NT2/D1 (cell line): Measurements from ENCODE around the gene MIPEP.

ENCODE experiments used
- DNase-seq: peaks from one replicate; pipeline ENCODE4 v3.0.0-alpha.2; 2011; ENCODE audit warnings: low read depth, low spot score
- H3K27me3 ChIP-seq: 2 replicates; pipeline ENCODE4 v1.6.0; 2011; ENCODE audit warnings: mild to moderate bottlenecking; ENCODE audit not compliant: insufficient read length, insufficient read depth
- H3K36me3 ChIP-seq: 2 replicates; pipeline ENCODE4 v1.6.1; 2011; ENCODE audit warnings: mild to moderate bottlenecking, low read length, mixed read lengths; ENCODE audit not compliant: insufficient read depth, insufficient read length
- H3K4me1 ChIP-seq: 2 replicates; pipeline ENCODE4 v1.5.1; 2011; ENCODE audit not compliant: insufficient read depth, insufficient read length
- H3K4me3 ChIP-seq: 2 replicates; pipeline ENCODE4 v1.5.1; 2011; ENCODE audit warnings: low read depth; ENCODE audit not compliant: insufficient read length
- H3K9ac ChIP-seq: 2 replicates; pipeline ENCODE4 v1.6.0; 2011; ENCODE audit warnings: low read depth; ENCODE audit not compliant: insufficient read length
- H3K9me3 ChIP-seq: 2 replicates; pipeline ENCODE4 v1.5.1; 2011; ENCODE audit warnings: mild to moderate bottlenecking, low read length; ENCODE audit not compliant: insufficient read depth
- SUZ12 ChIP-seq: IDR thresholded peaks from 2 replicates; pipeline ENCODE4 v1.6.1; 2011; ENCODE audit not compliant: insufficient read length, insufficient read depth; ENCODE audit errors: extremely low read depth
- YY1 ChIP-seq: IDR thresholded peaks from 2 replicates; pipeline ENCODE4 v1.6.1; 2011; ENCODE audit not compliant: insufficient read length, insufficient read depth
- ZNF274 ChIP-seq: IDR thresholded peaks from 2 replicates; pipeline ENCODE4 v1.6.1; 2011; ENCODE audit warnings: mild to moderate bottlenecking, low read depth, low read length

The MIPEP gene

DNA sequence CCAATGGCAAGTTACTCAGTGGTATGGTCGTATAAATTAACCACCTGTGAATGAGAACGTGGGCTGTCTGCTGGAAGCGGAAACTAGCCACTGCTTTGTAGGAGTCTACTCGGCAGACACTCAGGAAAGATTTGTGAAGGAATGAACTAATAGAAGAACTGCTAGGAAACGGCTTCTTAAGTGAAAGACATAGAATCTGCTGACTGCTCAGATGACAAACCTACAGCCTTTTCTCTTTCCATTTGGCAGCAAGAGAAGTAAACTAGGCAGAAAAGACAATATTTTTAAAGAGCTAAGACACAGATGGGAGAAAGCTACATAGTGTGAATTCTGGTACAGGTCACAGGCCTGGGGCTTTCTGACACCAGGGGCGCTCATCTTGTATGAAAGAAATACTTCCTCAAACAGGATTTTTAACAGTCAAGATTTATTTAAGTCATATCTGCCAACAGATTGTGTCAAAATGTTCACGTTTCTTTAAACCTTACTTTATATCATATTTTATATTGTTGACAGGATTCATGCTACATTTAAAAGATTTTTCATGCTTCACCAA lies 78.4 kb downstream of the MIPEP start:
- no peak for DNase-seq
- Histone ChIP-seq H3K9ac (no peak overlapping the region), H3K4me3 (no peak overlapping the region), H3K27me3 (no peaks in the 10 kb centered on the region), H3K4me1 (no peaks in the 10 kb centered on the region), H3K9me3 (no peaks in the 10 kb centered on the region), H3K36me3 (no peaks in the 10 kb centered on the region)
- no peak for TF ChIP-seq YY1
- TF ChIP-seq SUZ12, result no peak

DNA sequence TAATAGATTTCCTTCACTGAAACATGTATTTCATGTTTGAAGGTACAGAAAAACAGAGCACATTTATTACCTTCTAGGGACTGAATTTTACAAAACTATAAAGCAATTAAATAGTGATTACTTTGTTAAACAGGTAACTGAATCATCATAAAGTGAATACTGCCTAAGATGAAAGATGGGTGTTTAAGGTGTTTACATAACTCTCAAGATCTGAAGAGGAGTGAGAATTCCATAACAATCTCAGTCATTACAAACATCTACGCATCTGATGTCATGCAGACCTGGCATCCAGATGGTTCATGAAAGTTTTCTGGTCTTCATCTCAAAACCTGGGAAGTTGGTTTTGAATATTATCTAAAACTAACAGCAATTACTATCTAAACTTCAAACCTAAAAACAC lies 80.4 kb downstream of the MIPEP start:
- Histone ChIP-seq H3K9ac (no peak overlapping the region), H3K4me3 (no peak overlapping the region), H3K4me1 (no peaks in the 10 kb centered on the region), H3K9me3 (no peaks in the 10 kb centered on the region), H3K36me3 (peaks cover 4% of the 10 kb centered on the region), H3K27me3 (no peaks in the 10 kb centered on the region)
- TF ChIP-seq YY1 (no peak), ZNF274 (no peak), SUZ12 (no peak)
- no peak for DNase-seq

DNA sequence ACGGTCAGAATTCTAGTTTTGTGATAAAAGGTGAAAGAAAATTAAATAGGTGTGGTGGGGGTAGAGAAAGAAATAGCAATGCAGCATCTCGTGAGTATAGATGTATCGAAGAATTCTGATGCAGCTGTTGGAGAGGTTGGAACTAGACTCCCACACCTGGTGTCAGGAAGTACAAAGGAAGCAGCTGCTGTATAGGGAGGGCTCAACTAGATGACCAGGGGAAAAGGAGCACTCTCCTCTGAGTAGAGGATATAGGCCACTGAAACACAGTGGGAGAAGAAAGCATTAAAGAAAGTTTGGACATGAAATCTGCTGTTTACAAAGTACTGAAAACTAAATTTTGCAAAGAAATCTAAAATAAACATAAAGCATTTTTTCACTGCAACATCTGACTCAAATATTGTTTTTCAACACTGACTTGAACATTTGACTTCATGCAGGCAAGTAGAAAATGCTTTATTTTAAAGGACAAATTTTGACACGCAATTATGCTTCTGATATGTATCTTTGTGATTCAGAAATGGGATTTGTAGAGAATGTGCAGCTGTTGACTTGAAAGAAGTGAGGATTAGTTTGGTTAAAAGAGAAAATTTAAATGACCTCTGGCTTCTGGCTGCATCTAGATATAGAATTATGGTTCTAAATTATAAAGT lies 82.2 kb downstream of the MIPEP start:
- H3K9ac ChIP-seq, result no peak overlapping the region
- TF ChIP-seq ZNF274 (no peak), SUZ12 (no peak), YY1 (no peak)
- H3K4me3 ChIP-seq, result no peak overlapping the region
- peaks cover 4% of the 10 kb centered on the region for H3K36me3 ChIP-seq
- H3K9me3 ChIP-seq, result no peaks in the 10 kb centered on the region
- no peak for DNase-seq
- H3K4me1 ChIP-seq, result no peaks in the 10 kb centered on the region
- H3K27me3 ChIP-seq, result no peaks in the 10 kb centered on the region

DNA sequence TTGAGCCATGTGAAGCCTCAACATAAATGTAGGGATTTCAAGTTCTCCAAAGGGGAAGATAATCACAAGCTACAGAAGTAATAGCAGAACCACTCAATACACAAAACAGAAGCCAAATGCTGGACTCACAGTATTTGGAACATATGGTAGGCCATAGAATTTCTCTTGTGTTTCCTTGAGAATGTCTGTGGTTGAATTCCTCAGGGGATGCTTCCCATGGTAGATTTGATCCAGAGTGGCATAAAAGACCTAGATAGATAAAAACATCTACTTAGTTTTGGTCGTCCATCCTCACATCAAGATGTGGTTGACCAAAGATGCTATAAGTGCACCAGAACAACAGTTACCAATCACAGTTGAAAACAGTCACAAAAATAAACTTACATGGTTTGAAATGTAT lies 83.4 kb downstream of the MIPEP start:
- no peaks in the 10 kb centered on the region for H3K4me1 ChIP-seq
- H3K9ac ChIP-seq, result no peak overlapping the region
- H3K27me3 ChIP-seq, result no peaks in the 10 kb centered on the region
- DNase-seq, result no peak
- no peak overlapping the region for H3K4me3 ChIP-seq
- H3K36me3 ChIP-seq, result peaks cover 4% of the 10 kb centered on the region
- H3K9me3 ChIP-seq, result no peaks in the 10 kb centered on the region
- TF ChIP-seq ZNF274, result no peak
- TF ChIP-seq YY1, result no peak
- TF ChIP-seq SUZ12, result no peak

DNA sequence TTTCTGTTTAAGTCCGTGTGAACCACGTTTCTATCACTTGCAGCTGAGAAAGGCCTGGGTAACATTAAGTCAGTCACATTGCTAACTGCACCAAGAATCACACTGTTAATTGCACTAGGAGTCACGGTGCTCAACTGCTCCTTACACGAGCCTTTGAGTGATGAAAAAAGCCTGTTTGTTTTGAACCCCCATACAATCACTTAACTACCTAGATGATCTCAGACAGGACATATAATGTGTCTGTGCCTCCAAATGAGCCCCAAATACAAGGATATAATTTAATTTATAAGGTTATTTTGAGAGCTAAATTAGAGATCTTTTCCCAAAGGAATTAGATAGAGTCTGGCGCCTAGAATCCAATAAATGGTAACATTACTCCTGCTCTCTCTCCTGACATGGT lies 84.1 kb downstream of the MIPEP start:
- Histone ChIP-seq H3K4me1 (no peaks in the 10 kb centered on the region), H3K4me3 (no peak overlapping the region), H3K27me3 (no peaks in the 10 kb centered on the region), H3K36me3 (peaks cover 4% of the 10 kb centered on the region), H3K9ac (no peak overlapping the region), H3K9me3 (no peaks in the 10 kb centered on the region)
- no peak for DNase-seq
- TF ChIP-seq ZNF274 (no peak), SUZ12 (no peak), YY1 (no peak)

DNA sequence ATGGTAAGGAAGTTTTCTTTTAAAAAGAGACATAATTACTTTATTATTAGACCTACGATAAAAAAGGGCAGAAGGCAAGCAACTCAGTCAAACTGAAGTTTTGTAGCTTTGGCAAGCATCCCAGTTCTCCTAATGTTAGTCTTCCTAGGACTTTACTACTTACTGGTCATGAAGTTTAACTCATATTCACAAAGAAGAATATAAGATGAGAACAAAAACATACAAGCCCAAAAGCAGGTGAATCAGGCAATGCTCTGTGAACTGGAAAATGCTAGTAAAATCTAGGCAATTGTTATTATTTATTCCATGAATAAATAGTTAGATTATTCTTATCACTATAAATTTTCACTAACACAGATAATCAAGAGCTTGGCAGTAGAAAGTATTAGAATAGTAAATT lies 85.0 kb downstream of the MIPEP start:
- H3K9me3 ChIP-seq, result no peaks in the 10 kb centered on the region
- H3K36me3 ChIP-seq, result peaks cover 4% of the 10 kb centered on the region
- H3K9ac ChIP-seq, result no peak overlapping the region
- H3K4me3 ChIP-seq, result no peak overlapping the region
- H3K4me1 ChIP-seq, result no peaks in the 10 kb centered on the region
- no peak for DNase-seq
- H3K27me3 ChIP-seq, result no peaks in the 10 kb centered on the region
- no peak for TF ChIP-seq YY1
- no peak for TF ChIP-seq SUZ12
- TF ChIP-seq ZNF274, result no peak

DNA sequence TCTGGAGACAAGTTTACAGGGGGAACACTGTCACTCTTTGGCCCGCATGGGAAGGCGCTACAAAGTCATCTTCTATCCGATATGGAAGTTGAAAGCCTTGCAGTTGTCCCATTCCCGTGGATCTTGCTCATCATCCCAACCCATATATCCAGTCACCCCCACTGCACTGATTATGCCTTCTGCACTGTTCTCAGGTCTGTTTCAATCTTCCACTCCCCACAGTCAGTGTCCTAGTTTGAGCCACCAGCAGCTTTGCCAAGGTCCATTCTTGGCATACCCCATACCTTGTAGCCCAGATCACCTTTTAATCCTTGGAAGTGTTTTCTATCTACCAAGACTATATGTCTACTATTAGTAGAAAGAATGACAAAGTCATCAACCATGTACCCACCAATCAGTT lies 88.1 kb downstream of the MIPEP start:
- no peak for TF ChIP-seq YY1
- no peak for TF ChIP-seq ZNF274
- no peak for TF ChIP-seq SUZ12
- no peak overlapping the region for H3K9ac ChIP-seq

More for the DNA sequence above, 88.1 kb downstream of the MIPEP start:
- Histone ChIP-seq H3K4me1 (no peaks in the 10 kb centered on the region), H3K4me3 (no peak overlapping the region), H3K36me3 (peaks cover 8% of the 10 kb centered on the region), H3K9me3 (peaks cover 21% of the 10 kb centered on the region; the same call in 1 of the 2 replicates), H3K27me3 (no peaks in the 10 kb centered on the region)
- DNase-seq, result no peak
